ENCODE results near the gene USP53. TPM values are rescaled to one million over a fixed set of nuclear protein-coding genes. Genes with fewer than 3 reads are reported as not detected.
A peak's percentile ranks its signal among the peaks of the same experiment; 100 is the strongest.
"Not testable (repeated sequence)": the region's sequence is repeated elsewhere in the genome, so short reads cannot be mapped to it uniquely, and the experiment has no call there.

Gene USP53
- total RNA-seq, 1 donor from 2014 or later, result 34.6 TPM

GRCh38 chr4:119302073-119302832 is 89.7 kb downstream of the USP53 start:
- ATAC-seq, result no peak
- intact Hi-C loops (cut with micrococcal nuclease), result loop anchor here (10.0 kb wide), 1 partner anchor 173 kb away; no protein-coding TSS in a partner anchor
- DNase-seq, result no peak

GRCh38 chr4:119303587-119304305 is 91.2 kb downstream of the USP53 start:
- ATAC-seq (no peak), DNase-seq (no peak)
- intact Hi-C loops (cut with micrococcal nuclease), result loop anchor here (10.0 kb wide), 1 partner anchor 171 kb away; no protein-coding TSS in a partner anchor

GRCh38 chr4:119304431-119304830 is 91.9 kb downstream of the USP53 start:
- DNase-seq (no peak), ATAC-seq (no peak)
- intact Hi-C loops (cut with micrococcal nuclease), result loop anchor here (10.0 kb wide), 1 partner anchor 170 kb away; no protein-coding TSS in a partner anchor

DNA sequence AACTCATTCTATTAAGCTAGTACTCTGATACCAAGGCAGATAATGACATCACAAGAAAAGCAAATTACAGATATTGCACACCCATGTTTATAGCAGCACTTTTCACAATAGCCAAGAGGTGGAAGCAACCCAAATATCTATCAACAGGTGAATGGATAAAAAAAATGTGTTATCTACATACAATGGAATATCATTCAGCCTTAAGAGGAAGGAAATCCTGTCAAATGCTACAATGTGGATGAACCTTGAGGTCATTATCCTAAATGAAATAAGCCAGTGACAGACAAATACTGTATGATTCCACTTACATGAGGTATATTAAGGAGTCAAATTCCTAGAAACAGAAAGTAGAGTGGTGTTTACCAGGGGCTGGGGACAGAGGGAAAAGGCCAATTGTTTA is 95.1 kb downstream of the USP53 start:
- ATAC-seq, result no peak
- intact Hi-C loops (cut with micrococcal nuclease), result loop anchor here (10.0 kb wide), 1 partner anchor 167 kb away; no protein-coding TSS in a partner anchor
- DNase-seq, result no peak

DNA sequence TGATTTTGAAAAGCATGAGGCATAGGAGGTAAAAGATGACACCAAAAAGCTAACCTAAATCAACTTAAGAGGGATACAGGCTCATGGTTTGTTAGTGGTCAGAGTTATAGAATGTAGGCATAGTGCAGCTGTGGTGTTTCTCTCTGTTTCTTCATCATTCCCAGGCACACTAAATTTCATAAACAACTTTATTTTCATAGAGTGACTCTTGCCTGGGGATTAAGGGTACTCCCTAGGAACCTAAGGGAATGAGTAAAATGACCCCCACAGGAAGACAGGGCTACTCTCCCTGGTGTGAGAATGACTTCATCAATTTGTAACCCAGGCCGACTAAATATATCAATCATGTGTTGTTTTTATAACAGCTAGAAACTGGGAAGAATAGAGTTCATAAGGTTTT is 98.3 kb downstream of the USP53 start:
- intact Hi-C loops (cut with micrococcal nuclease), result loop anchor here (10.0 kb wide), 2 partner anchors 184 to 744 kb away; no protein-coding TSS in a partner anchor
- no peak for DNase-seq
- no peak for ATAC-seq

DNA sequence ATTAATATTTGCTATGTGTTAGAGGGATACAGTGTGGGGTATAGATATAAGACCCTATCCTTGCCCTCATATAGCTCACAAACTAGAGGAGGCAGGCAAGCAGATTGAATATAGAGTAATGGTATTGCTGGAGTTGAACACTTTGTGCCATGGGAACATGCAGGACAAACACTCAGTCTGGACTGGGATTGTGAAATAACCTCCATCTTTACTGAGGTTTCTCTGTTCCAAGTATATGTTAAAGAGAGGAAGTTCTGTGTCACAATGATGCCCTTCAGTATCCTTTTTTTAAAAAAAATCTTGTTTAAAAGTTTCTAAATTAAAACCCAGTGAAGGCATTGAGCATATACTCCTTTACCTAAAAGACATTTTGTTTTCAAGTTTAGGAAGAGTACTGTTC is 100.7 kb downstream of the USP53 start:
- ATAC-seq (no peak), DNase-seq (no peak)
- intact Hi-C loops (cut with micrococcal nuclease), result loop anchor here (10.0 kb wide), 2 partner anchors 182 to 742 kb away; no protein-coding TSS in a partner anchor

- peak; percentile 83 for ATAC-seq
- no peak for DNase-seq
- intact Hi-C loops (cut with micrococcal nuclease), result loop anchor here (10.0 kb wide), 2 partner anchors 180 to 740 kb away; no protein-coding TSS in a partner anchor
Measured at GRCh38 chr4:119314356-119314755, 101.8 kb downstream of the USP53 start.

DNA sequence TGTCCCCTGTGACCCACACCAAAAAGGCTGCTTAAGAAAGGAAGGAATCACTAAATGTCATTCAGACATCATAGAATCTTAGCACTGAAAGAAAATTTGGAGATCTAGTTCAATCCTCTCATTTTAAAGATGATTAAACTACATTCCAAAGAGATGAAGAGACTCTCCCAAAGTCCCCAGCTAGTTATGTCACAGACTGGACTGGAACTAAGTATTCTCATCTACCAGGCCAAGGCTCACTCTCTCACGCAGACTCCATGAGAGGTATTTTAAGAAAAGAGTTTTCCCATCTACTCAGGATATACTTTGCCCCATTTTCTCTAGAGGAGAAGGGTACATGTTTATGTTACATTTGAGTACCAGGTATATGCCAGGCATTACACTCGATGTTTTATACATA is 102.5 kb downstream of the USP53 start:
- no peak for ATAC-seq
- intact Hi-C loops (cut with micrococcal nuclease), result loop anchor here (10.0 kb wide), 2 partner anchors 180 to 740 kb away; no protein-coding TSS in a partner anchor
- DNase-seq, result no peak

- DNase-seq, result no peak
- intact Hi-C loops (cut with micrococcal nuclease), result loop anchor here (10.0 kb wide), 2 partner anchors 177 to 737 kb away; no protein-coding TSS in a partner anchor
- ATAC-seq, result no peak
Measured at GRCh38 chr4:119317990-119318389, 105.5 kb downstream of the USP53 start.

GRCh38 chr4:119321921-119322687 is 109.6 kb downstream of the USP53 start, which contains the start of gene FABP2:
Gene FABP2, minus strand, starts transcription at chr4:119322138. Its CDS starts 36 bp downstream, at chr4:119322102.
- no peak for ATAC-seq
- DNase-seq, result no peak
- intact Hi-C loops (cut with micrococcal nuclease), result no loop called here

- no peak for DNase-seq
- intact Hi-C loops (cut with micrococcal nuclease), result no loop called here
- ATAC-seq, result no peak
Measured at GRCh38 chr4:119328695-119329094, 116.2 kb downstream of the USP53 start.

DNA sequence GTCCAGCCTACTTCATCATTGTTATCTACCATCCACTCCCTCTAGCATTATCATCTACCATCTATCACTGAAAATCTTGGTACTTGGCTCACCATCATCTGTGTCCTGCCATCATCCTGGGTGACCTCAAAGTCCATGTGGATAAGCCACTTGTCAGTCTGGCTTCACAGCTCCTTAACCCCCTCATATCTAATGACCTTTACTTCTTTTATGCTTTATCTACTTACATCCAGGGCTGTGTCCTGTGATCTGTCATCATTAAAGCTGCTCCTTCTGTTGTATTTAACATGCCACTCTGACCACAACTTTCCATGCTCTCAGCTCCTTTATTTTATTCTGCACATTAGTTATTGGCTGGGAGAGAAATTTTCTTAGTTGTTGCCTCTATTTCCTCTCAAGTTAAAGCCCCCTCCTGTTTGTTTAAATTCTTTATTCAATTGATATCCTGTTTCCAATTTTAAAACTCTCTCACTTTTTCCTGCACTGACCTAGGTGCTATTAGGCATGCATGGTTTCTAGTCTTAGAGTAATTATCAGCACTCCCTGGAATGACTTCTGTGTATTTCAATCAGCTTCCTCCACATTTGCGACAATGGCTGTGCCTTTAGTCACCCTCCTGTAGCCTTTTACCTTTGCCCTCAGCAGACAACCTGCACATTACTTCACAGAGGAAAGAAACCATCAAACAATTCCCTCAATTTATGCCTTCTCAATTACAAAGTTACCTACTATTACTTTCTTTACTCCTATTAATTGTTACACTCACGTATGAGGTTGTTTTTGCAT is 117.5 kb downstream of the USP53 start:
- intact Hi-C loops (cut with micrococcal nuclease), result no loop called here
- ATAC-seq, result peak; percentile 85
- DNase-seq, result no peak

- intact Hi-C loops (cut with micrococcal nuclease), result not testable (repeated sequence)
- peak; percentile 35 for ATAC-seq
Measured at GRCh38 chr4:119336332-119336979, 123.9 kb downstream of the USP53 start.

GRCh38 chr4:119337010-119337409 is 124.5 kb downstream of the USP53 start:
- DNase-seq (no peak), ATAC-seq (peak; percentile 67)
- intact Hi-C loops (cut with micrococcal nuclease), result no loop called here

More at GRCh38 chr4:119336332-119336979, 123.9 kb downstream of the USP53 start:
- DNase-seq, result not testable (repeated sequence)

DNA sequence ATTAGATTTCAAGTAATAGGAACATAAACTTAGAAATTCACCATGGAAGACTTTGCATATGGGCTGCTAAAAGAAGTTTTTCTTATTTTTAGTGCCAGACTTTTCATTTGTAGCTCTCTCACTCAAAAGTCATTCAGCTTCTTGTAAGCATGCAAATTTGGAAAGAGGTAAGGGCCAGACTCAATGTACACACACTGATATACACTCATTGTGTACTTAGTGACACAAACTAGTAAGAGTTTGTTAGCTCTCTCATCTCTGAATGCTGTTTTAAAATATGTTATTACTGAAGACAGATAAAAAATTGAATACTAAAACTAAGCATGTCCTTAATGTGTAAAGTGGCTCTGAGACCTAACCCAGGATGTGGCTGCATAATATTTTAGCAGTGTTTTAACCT is 127.4 kb downstream of the USP53 start:
- intact Hi-C loops (cut with micrococcal nuclease); ATAC-seq; DNase-seq: not testable (repeated sequence)

- ATAC-seq; intact Hi-C loops (cut with micrococcal nuclease): not testable (repeated sequence)
Measured at GRCh38 chr4:119343293-119343692, 130.8 kb downstream of the USP53 start.

More at GRCh38 chr4:119343293-119343692, 130.8 kb downstream of the USP53 start:
- not testable (repeated sequence) for DNase-seq
